Measurements from ENCODE around the gene DHRS11. TPM values are rescaled to one million over a fixed set of nuclear protein-coding genes. Genes with fewer than 3 reads are reported as not detected.

The DHRS11 gene
- total RNA-seq, 1 experiment from 2014 or later, result 27.9 TPM

DNA sequence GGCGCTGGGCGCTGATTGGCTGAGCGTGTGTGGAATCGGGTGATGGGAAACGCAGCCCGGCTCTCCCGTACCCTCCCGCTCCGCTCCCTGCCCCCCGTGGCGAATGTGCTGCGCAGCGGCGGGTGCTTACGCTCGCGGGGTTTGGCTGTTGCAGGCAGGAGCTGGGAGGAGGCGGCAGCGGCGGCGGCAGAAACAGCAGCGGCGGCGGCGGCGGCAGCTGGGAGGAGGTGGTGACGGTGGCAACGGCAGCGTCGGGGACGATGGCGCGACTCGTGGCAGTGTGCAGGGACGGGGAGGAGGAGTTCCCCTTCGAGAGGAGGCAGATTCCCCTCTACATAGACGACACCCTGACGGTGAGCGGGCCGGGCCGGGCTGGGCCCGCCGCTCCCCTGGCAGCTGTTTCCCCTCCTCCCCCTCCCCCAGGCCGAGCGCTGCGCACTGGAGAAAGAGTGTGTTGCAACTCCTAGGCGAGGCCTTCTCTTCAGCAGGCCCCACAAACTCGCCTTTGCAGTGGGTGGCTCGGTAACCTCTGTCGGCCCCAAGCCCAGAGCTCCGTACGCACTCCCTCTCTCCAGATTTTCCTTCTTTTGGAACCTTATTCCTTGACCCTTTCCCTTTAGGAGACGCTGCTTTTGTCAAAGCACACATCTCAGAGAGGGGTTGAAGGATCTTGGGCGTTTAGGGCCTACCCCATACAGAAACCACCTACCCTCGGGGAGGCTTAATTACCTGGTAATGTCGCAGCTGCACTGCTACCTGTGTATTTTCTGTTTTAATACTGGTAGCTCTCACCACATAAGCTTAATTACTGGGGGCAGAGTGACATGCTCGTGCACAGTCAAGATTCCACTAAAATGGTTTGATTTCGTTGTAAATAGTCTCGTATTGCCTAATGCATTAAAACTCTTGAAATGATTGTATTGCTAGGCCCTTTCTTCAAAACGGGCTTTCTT is 45.9 kb upstream of the DHRS11 start:
- Mint-ChIP-seq H3K27ac (peak overlapping the region; percentile 96 to 97 (median 97)), H3K36me3 (ENCODE audit: insufficient read depth in 1 of 3, low read depth in 3 of 3) (peaks cover 0 to 13% (median 0%) of the 10 kb centered on the region in 3 experiments; a peak in 4 of 7 replicates), H3K9me3 (no peaks in the 10 kb centered on the region), H3K4me1 (peaks cover 16 to 22% of the 10 kb centered on the region in 2 experiments), H3K27me3 (ENCODE audit: low read depth) (no peaks in the 10 kb centered on the region), H3K4me3 (peak overlapping the region; percentile 87 to 95)
- no peak overlapping the region for H3K4ac ChIP-seq (ENCODE audit: low read depth, low read length)
- H2BK5ac ChIP-seq (ENCODE audit: insufficient read length, low read length), result no peak overlapping the region
- no peak overlapping the region for H2BK20ac ChIP-seq (ENCODE audit: low read depth, low read length, poor library complexity, severe bottlenecking)
- H3K56ac ChIP-seq (ENCODE audit: insufficient read length, low read depth, low read length), result no peak overlapping the region
- no peak overlapping the region for H2BK15ac ChIP-seq (ENCODE audit: low read depth, low read length)
- H3K27ac ChIP-seq (ENCODE audit: insufficient read length, low read depth, low read length), result peak overlapping the region; percentile 3
- H3K79me1 ChIP-seq (ENCODE audit: insufficient read depth, low read depth, low read length, poor library complexity, severe bottlenecking), result no peaks in the 10 kb centered on the region
- H4K8ac ChIP-seq (replicated peaks; ENCODE audit: insufficient read length, low read depth, low read length), result no peak overlapping the region
- no peak overlapping the region for H2AK5ac ChIP-seq (ENCODE audit: insufficient read length, low read length)
- TF ChIP-seq, protein P1, sequence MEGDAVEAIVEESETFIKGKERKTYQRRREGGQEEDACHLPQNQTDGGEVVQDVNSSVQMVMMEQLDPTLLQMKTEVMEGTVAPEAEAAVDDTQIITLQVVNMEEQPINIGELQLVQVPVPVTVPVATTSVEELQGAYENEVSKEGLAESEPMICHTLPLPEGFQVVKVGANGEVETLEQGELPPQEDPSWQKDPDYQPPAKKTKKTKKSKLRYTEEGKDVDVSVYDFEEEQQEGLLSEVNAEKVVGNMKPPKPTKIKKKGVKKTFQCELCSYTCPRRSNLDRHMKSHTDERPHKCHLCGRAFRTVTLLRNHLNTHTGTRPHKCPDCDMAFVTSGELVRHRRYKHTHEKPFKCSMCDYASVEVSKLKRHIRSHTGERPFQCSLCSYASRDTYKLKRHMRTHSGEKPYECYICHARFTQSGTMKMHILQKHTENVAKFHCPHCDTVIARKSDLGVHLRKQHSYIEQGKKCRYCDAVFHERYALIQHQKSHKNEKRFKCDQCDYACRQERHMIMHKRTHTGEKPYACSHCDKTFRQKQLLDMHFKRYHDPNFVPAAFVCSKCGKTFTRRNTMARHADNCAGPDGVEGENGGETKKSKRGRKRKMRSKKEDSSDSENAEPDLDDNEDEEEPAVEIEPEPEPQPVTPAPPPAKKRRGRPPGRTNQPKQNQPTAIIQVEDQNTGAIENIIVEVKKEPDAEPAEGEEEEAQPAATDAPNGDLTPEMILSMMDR (conservative IDR thresholded peaks at IDR 0.05), result no peak
- H3K9ac ChIP-seq (ENCODE audit: extremely low read depth, insufficient read length, low read length), result peak overlapping the region; percentile 90
- peak overlapping the region; percentile 93 for H3K14ac ChIP-seq (ENCODE audit: insufficient read depth, low read length)
- H3K79me2 ChIP-seq (ENCODE audit: insufficient read depth, low read length), result peaks cover 13% of the 10 kb centered on the region; the same call in 1 of the 2 replicates
- H4K5ac ChIP-seq (ENCODE audit: insufficient read length, low read depth, low read length), result no peak overlapping the region
- no CpG with 5 or more reads among the region's 60 CpGs for WGBS (ENCODE audit: extremely low coverage, insufficient read length, low lambda C conversion rate)
- H3K23me2 ChIP-seq (ENCODE audit: insufficient read length, low read depth, low read length, poor library complexity, severe bottlenecking), result peaks cover 5% of the 10 kb centered on the region
- peak overlapping the region; percentile 84 for H3K4me2 ChIP-seq (ENCODE audit: insufficient read depth, insufficient read length, low read length)
- H4K91ac ChIP-seq (ENCODE audit: insufficient read length, low read depth, low read length), result no peak overlapping the region
- no peak overlapping the region for H2AFZ ChIP-seq (ENCODE audit: low read length)
- no peaks in the 10 kb centered on the region for H3K9me3 ChIP-seq (ENCODE audit: control insufficient read depth, low read depth, low read length)
- no peaks in the 10 kb centered on the region for H3K4me1 ChIP-seq (ENCODE audit: insufficient read depth, low read length)
- H2BK120ac ChIP-seq (ENCODE audit: low read depth, low read length, poor library complexity, severe bottlenecking), result no peak overlapping the region
- H3T11ph ChIP-seq (ENCODE audit: low read length), result no peak overlapping the region
- no peak overlapping the region for H2BK12ac ChIP-seq (ENCODE audit: insufficient read length, low read depth, low read length)
- peak; percentile 100 for DNase-seq
- H3K18ac ChIP-seq (ENCODE audit: insufficient read length, low read depth, low read length), result peak overlapping the region; percentile 52
- H4K20me1 ChIP-seq (ENCODE audit: control insufficient read depth, insufficient read depth, insufficient read length), result no peaks in the 10 kb centered on the region
- no peak overlapping the region for H3K23ac ChIP-seq (ENCODE audit: insufficient read length, low read depth, low read length)
- H3K27me3 ChIP-seq (ENCODE audit: insufficient read depth, low read length), result no peaks in the 10 kb centered on the region

Measured in H9 (cell line).